NCI-H226 (cell line): ENCODE measurements around the gene UBR4.

Experiments used
- DNase-seq: peaks from one replicate; pipeline ENCODE4 v3.0.0-alpha.2; 2015

UBR4 gene

GRCh38 chr1:19087737-19088594, 122.1 kb downstream of the UBR4 start:
- DNase-seq: no peak

GRCh38 chr1:19087017-19087736, 122.9 kb downstream of the UBR4 start:
- no peak for DNase-seq

- DNase-seq: no peak
Observed at GRCh38 chr1:19086176-19086875, 123.7 kb downstream of the UBR4 start.

- DNase-seq: no peak
Observed at GRCh38 chr1:19084206-19084738, 125.8 kb downstream of the UBR4 start.

- DNase-seq: peak; percentile 29
Observed at GRCh38 chr1:19083081-19083480, 127.0 kb downstream of the UBR4 start.

- peak; percentile 27 for DNase-seq
Observed at GRCh38 chr1:19081218-19081893, 128.7 kb downstream of the UBR4 start.

GRCh38 chr1:19080721-19081120, 129.3 kb downstream of the UBR4 start:
- no peak for DNase-seq

GRCh38 chr1:19079541-19080472, 130.3 kb downstream of the UBR4 start:
- no peak for DNase-seq

- no peak for DNase-seq
Observed at GRCh38 chr1:19078536-19078935, 131.5 kb downstream of the UBR4 start.

- no peak for DNase-seq
Observed at GRCh38 chr1:19076841-19077616, 133.0 kb downstream of the UBR4 start.

GRCh38 chr1:19074902-19075721, 135.0 kb downstream of the UBR4 start:
- DNase-seq: peak; percentile 47

- no peak for DNase-seq
Observed at GRCh38 chr1:19074361-19074901, 135.6 kb downstream of the UBR4 start.

GRCh38 chr1:19073311-19074186, 136.5 kb downstream of the UBR4 start:
- no peak for DNase-seq

GRCh38 chr1:19072285-19072981, 137.6 kb downstream of the UBR4 start:
- DNase-seq: no peak

- DNase-seq: no peak
Observed at GRCh38 chr1:19071674-19072281, 138.3 kb downstream of the UBR4 start.

- DNase-seq: no peak
Observed at GRCh38 chr1:19070891-19071621, 139.0 kb downstream of the UBR4 start.
